NCI-H510A treated with DMSO at 0.1 percent for 48 hours (cell line): ENCODE results near the gene PLCD1.
"Not testable (repeated sequence)": the region's sequence is repeated elsewhere in the genome, so short reads cannot be mapped to it uniquely, and the experiment has no call there.

Source experiments
- DNase-seq: peaks from one replicate; lab custom pipeline; 2025; lab: John Stamatoyannopoulos, UW

Gene PLCD1

DNA sequence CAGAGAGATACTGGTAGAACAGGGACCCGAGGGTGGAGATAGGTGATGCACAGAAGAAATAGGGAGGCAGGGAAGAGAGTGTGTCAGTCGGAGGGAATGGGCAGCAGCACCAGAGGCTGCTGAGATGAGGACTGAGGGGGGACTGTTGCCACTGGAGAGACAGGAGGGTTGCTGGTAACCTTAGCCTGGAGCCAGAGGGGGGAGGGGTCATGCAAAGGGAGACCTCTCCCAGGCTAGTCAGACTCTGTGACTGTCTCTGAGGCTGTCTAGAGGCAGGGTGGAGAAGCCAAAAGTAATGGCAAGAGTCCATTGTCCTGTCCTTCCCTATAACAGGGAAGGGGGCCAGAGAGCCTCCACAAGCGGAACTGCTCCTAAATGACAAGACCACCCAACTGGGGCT, 7.5 kb upstream of the PLCD1 start:
- no peak for DNase-seq

- DNase-seq = no peak
Observed at GRCh38 chr3:38036286-38036685, 6.8 kb upstream of the PLCD1 start.

DNA sequence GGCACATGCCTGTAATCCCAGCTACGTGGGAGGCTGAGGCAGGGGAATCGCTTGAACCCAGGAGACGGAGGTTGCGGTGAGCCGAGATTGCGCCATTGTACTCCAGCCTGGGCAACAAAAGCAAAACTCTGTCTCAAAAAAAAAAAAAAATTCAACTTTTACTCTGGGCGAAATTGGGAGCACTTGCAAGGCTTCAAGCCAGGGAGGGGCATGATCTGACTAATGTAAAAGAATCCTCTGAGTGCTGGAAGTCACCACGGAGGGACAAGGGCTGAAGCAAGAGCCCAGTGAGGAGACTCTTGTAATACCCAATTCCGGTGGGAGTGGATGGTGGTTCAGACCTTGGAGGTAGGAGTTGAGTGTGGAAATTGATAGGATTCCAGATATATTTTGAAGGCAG, 4.9 kb upstream of the PLCD1 start:
- DNase-seq = not testable (repeated sequence)

GRCh38 chr3:38033586-38033985, 4.1 kb upstream of the PLCD1 start:
- DNase-seq = not testable (repeated sequence)

DNA sequence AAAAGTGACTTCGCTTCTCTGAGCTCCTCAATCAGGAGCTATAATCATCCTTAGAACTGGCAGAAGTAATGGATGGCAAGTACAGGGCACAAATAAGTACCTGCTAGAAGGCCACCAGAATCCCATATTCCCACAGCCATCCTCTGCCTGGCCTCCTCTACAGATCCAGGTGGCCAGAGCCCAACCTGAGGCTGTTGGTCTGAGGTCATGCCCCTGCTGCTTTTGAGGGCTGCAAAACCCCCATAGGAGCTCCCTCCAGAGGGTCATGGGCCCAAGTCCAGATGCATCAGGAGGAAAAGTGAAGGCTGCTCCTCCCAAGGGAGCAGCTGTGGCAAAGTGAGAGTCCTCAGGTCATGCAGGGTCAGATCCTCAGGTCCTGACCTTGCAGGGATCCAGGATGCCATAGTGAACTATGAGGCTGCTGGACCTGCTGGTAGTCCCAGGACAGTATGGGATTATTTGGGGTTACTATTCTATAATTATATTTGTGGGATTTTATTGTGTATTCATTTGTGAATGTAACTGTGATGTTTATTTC, 3.0 kb upstream of the PLCD1 start:
- DNase-seq = no peak

DNA sequence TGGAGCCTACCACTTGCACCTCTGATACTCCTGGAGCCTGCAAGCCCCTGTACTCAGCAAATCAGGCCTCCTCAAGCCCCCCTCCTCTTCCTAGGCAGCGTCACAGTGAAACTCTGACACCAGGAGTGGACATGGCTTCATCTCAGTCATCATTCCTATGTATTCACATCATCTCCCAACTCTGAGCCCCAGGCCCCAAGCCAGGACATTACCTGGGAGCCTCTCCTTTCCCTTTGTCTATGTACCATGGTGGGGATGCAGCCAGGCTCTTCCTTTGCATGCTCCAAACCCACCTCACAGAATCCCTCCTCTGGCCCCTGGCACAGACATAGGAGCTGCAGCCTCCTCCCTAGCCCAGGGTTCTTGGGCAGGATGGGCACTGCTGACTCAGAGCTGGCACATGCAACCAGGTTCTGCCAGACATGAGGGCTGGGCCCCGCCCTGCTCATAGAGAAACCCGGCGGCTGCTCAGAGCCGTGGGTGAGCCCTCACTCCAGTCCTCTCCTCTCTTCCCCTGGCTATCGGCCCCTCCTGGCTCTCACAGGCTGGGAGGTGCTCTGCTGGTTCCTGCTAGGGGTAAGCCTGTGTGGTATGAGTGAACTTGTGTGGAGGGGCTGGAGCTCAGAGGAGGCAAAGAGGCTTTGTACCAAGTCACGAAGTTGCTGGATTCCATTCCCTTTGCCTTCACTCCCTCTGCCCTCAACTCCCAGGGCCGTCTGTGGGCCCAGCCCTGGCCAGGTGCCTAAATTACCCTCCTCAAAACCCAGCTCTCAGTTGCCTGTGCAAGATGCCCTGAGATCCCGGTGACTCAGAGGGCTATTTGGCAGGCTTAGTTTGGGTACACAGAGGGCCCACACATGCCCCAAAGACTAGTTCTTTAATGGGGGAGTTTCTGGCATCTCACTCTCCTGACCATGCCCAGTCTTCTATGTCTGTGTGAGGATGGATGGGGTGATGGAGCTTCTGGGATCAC, 1.9 kb upstream of the PLCD1 start:
- DNase-seq = no peak

- no peak for DNase-seq
Observed at GRCh38 chr3:38030126-38031021, 932 bp upstream of the PLCD1 start.

DNA sequence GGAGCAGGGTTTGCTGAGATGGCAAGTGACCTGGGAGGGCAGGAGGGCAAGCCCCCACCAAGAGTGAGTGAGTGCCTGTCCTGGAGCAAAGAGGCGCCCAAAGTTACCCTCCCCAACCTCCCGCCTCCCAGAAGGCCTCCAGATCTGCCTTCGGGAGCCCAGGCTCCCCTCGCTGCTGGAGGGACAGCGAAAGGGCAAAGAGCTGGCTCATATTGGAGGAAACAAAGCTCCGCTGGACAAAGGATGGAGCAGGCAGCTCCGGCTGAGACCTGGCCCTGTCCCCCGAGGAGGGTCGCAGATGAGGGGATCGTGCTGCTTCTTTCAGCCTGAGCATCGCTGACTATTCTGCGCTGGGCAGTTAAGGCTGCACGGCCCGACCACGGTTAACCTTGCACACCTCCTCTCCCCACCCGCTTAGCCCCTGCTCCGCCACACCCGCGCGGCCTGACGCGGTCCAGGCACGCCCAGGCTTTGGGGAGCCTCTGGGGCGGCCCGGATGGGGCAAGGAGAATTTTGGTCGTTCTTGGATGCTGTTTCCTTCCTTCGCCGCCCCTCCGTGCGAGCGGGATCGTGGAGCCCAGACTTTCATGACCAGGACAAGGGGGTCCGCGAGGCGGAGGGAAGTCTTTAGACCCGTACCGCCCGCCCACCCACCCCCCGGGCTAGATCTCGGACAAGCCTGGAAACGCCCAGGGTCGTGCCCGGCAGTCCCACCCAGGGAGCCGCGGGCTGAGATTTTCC, 651 bp downstream of the PLCD1 start:
- DNase-seq = no peak

- no peak for DNase-seq
Observed at GRCh38 chr3:38027466-38028465, 1.7 kb downstream of the PLCD1 start.

- no peak for DNase-seq
Observed at GRCh38 chr3:38026856-38027255, 2.6 kb downstream of the PLCD1 start.

- DNase-seq = no peak
Observed at GRCh38 chr3:38022896-38023709, 6.3 kb downstream of the PLCD1 start.

DNA sequence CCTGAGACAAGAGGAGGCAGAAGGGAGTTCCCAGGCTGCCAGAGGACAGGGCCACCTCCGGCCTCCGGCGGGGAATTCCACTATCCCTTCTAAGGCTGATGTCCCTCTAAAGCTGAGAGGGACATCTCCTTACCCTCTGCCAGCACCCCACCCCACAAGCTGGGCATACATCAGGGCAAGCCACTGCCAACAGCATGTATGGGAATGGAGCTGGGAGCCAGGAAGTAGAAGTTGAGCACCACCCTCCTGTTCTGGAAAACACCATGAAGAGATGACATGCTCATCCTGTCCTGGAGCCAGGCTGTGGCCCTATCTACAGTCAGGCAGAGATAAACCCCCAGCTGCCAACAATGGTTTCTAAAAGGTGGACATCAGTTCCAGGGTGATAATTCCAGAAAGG, 7.1 kb downstream of the PLCD1 start:
- no peak for DNase-seq

- no peak for DNase-seq
Observed at GRCh38 chr3:38021196-38021595, 8.2 kb downstream of the PLCD1 start.

DNA sequence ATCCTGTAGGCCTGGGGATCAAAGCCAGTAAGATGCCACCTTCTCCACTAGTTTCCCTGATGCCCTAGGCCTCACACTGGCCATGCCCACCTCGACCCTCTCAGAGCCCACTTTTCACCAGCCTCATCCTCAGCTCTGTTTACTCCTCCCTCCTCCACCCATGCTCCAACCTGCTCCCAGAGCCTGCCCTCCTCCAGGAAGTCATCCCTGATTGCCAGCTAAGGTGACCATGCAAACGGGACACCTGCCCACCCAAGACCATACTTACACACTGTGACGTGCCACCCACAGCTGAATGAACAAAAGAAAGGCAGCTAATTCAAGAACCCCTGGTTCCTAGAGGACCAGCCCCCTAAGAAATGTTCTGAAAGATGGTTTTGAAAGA, 9.1 kb downstream of the PLCD1 start:
- no peak for DNase-seq

GRCh38 chr3:38019658-38020341, 9.6 kb downstream of the PLCD1 start:
- DNase-seq = no peak

DNA sequence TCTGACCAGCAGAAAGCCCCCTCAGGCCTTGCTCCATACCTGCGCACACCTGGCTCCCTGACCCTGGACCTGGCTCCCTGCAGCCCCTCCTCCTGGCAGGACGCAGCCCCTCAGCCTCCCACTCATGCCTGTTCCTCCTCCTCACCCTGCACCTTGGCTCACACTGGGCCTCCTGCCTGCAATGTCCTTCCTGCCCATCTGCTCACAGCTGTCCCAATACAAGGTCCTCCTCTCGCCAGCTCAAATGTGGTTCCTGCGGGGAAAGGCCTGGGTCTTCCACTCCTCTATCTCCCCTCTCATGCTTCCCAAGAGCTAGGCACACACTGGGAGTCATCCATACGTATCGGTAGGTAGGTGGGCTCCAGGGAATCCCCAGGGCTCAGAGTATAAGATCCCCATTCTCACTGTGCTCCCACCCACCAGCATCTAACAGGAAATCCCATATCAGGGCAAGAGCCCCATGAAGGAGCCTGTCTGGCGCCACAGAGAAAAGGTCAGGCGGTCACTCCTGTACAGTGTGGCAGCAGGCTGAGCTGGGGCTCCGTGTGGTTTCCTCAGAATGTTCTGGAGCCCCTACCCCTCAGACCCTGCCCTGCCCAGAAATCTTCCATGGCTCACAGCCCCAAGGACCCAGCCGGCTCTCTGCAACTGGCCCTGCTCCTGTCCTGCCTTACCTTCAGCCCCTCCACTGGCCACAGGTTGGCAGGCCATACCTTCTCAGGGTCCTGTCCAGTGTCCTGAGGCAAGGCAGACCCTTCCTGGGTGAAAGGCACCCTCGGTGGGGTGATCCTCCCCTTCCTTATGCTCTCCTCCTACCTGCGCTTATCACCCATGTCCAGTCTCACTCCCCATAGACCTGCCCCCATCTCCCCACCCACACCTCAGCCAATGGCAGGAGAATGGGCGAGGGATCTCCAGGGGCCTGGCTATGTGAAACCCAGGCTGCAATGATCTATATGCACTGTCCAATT, 10.9 kb downstream of the PLCD1 start:
- no peak for DNase-seq

DNA sequence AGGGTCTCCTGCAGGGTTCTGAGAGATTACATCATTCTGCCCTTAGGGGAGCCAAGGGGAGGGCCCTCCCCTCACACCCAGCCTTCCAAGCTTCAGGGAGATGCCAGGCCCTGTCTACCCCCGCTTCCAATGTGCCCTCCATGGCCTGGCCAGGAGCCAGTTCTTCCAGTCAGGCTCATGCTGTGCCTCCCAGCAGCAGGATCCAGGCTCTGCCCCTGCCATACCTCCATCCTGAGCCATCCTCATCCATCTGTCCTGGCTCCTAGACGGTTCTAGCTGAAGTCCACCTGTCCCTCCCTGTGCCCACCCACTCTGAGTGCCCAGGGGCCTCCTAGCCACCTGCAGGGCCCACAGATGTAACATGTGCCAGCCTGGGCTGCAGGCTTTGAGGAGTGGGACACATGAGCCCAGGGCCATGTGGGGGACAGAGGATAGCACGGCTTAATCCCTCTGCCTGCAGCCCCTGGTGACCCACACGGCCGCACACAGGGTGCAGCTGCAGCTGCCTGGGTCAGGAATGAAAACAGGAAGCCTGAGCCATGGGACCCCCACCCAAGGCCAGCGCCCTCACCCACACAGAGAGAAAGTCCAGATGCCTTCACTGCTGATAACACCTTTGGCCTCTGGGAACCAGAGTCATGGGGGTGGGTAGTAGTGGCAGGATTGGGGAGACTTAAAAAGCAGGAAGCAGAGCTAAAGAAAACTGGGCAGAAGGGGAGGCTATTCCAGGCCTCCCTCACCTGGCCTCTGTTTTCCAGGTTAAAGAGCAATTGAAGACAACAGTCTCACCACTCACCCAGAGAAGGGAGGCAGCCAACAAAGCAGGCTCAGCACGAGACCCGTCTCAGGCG, 11.8 kb downstream of the PLCD1 start:
- DNase-seq = no peak
